ENCODE data around the gene VWA5B1.

The VWA5B1 gene, protein sequence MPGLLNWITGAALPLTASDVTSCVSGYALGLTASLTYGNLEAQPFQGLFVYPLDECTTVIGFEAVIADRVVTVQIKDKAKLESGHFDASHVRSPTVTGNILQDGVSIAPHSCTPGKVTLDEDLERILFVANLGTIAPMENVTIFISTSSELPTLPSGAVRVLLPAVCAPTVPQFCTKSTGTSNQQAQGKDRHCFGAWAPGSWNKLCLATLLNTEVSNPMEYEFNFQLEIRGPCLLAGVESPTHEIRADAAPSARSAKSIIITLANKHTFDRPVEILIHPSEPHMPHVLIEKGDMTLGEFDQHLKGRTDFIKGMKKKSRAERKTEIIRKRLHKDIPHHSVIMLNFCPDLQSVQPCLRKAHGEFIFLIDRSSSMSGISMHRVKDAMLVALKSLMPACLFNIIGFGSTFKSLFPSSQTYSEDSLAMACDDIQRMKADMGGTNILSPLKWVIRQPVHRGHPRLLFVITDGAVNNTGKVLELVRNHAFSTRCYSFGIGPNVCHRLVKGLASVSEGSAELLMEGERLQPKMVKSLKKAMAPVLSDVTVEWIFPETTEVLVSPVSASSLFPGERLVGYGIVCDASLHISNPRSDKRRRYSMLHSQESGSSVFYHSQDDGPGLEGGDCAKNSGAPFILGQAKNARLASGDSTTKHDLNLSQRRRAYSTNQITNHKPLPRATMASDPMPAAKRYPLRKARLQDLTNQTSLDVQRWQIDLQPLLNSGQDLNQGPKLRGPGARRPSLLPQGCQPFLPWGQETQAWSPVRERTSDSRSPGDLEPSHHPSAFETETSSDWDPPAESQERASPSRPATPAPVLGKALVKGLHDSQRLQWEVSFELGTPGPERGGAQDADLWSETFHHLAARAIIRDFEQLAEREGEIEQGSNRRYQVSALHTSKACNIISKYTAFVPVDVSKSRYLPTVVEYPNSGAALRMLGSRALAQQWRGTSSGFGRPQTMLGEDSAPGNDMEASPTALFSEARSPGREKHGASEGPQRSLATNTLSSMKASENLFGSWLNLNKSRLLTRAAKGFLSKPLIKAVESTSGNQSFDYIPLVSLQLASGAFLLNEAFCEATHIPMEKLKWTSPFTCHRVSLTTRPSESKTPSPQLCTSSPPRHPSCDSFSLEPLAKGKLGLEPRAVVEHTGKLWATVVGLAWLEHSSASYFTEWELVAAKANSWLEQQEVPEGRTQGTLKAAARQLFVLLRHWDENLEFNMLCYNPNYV

DNA sequence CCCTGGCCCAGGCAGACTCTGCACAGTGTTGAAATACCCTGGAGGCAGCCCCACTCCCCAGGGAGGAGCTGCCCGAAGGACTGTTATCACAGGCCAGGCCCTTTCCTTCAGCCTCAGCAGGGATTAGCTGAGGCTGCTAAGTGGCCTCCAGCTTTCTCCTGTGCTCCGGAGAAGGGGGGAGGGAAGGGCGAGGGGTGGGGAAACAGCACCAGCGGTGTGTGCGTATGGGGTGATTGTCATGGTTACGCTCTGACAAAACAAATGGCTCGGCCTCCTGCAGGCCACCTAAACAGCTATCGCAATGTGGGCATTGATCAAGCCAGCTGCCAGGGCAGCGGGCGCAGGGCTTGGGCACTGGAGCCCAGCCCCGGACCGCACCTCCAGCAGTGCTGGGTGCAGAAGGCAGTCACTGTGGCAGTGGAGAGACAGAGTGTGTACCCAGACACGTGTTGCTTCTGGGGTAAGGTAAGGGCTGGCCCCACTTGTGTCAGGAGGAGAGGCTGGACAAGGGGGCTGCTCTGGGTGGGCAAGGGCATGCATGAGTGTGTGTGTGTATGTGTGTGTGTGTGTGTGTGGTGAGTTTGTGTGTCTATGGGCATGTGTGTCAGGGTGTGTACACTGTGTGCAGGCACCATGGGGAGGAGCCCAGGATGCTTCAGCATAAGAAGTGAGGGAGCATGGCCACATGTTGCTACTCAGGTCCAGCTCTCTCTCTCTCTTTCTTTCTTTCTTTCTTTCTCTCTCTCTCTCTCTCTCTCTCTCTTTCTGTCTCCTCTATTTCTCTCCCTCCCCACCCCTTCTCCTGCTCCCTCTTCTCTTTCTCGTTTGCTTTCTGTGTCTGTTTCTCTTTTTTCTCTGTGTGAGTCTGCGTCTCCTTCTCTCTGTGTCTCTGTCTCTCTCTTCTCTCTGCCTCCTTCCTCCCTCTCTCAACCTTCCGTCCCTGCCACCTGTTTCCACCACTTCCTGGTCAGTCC is at the start of gene VWA5B1:
Gene VWA5B1 (plus strand): TSS at position 252 of the 974 bp plus-strand sequence. CDS start 19,727 bp downstream, outside the sequence.
- in situ Hi-C loops (cut with HindIII; ENCODE audit: low pct_unique_long_range_greater_than_20kb, low sequenced_read_pairs): no loop called here
- no peak for DNase-seq (ENCODE audit: low read depth in 1 of 2, low spot score in 1 of 2)
- no peak for TF ChIP-seq JUND (IDR thresholded peaks at IDR 0.05; ENCODE audit: low read depth)

DNA sequence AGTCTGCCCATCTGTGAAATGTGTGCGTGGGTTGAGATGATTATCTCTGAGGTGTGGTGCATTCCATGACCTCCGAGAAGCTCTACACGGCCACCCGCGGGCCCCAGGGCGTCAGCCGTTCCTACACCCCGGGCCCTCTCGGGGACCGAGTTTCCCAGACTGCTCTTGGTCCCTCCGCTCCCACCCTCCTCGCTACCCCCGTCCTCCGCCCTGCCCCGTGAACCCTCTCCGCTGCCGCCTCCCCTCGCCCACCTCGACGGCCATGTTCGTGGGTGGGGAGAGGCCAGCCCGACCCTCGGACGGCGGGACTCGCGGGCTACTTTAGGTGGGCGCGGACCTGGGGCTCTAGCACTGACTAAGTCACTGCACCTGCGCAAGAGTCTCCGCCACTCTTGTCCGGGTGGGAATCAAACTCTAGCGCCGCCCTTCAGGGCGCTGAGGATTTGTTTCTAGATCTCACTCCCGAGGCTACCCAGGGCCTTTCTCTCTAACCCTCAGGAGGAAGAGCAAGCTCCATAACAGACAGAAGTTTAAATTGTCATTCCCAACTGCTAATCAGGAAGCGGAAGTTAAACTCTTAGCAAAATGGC is 47.7 kb upstream of the VWA5B1 start:
- DNase-seq (ENCODE audit: low read depth in 1 of 2, low spot score in 1 of 2): no peak
- TF ChIP-seq JUND (IDR thresholded peaks at IDR 0.05; ENCODE audit: low read depth): no peak
- in situ Hi-C loops (cut with HindIII; ENCODE audit: low pct_unique_long_range_greater_than_20kb, low sequenced_read_pairs): no loop called here

DNA sequence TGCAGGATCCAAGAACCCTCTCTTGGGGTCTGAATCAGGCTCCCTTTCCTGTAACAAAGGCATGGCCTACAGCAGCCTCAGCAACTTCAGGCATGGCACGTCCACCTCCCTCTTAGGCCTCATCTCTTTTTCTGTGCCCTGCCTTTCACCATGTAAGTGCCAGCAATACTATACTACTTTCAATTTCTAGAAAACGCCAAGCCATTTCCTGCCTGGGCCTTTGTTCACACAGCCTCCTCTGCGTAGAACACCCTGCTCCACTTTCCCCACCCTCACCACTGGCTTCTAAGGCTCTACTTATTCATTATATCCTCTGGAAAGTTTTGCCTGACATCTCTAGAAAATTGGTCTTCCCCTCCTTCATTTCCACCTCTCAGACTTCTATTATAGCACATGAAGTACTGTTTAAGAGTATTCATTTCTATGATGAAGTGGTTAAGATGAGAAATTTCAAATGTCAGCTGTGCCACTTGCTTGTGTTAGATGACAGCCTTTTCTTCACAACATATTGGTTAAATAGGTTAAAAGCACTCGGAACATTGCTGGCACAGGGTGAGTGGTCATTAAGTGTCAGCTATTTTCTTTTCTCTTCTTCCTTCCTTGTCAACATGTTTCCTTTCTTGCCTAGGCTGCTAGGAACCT is 41.6 kb upstream of the VWA5B1 start:
- DNase-seq (ENCODE audit: low read depth in 1 of 2, low spot score in 1 of 2): no peak
- no peak for TF ChIP-seq JUND (IDR thresholded peaks at IDR 0.05; ENCODE audit: low read depth)
- in situ Hi-C loops (cut with HindIII; ENCODE audit: low pct_unique_long_range_greater_than_20kb, low sequenced_read_pairs): no loop called here

DNA sequence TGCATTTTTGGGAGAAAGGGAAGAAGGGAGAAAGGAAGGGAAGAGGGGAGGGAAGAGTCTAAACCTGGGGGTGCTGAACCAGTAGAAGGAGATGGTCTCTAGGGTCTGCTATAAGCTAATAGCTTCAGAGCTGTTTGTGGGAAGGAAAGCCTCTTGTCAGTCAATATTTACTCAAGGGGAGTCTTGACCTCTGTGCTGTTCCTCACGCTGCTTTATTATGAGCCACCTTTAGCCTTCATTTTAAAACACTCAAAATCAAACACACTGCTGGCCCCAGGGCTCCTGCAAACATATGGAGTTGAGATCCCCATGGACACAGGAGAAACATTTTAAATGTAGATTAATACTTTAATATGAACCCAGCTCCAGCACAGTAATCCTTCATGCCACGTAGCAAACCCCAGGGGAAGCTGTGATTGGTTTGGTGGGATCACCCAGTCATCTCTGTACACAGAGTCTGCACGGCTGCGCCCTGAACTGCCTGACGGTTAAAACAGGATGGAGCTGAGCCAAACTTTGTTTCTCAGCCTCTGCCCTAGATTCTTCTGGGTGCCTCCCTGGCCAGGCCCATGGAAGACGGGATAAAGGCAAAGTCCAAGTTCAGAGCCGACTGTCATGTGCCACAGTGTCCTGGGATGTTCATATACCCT is 40.2 kb upstream of the VWA5B1 start:
- in situ Hi-C loops (cut with HindIII; ENCODE audit: low pct_unique_long_range_greater_than_20kb, low sequenced_read_pairs): no loop called here
- DNase-seq (ENCODE audit: low read depth in 1 of 2, low spot score in 1 of 2): peak in 1 of 2 experiments; percentile 46
- TF ChIP-seq JUND (IDR thresholded peaks at IDR 0.05; ENCODE audit: low read depth): no peak

DNA sequence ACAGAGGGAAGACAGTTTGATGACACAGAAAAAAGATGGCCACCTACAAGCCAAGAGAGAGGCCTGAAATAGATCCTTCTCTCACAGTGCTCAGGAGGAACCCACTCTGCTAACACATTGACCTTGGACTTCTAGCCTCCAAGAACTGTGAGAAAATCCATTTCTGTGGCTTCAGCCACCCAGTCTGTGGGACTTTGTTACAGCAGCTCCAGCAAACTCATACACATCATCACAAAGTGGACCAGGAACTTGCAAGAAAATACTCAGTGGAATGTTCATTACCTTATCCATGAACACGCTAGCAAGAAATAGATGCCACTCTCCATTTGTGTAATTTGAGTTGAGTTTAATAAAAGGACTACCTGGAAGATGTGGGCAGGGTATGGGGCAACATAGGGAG is 38.1 kb upstream of the VWA5B1 start:
- no peak for DNase-seq (ENCODE audit: low read depth in 1 of 2, low spot score in 1 of 2)
- TF ChIP-seq JUND (IDR thresholded peaks at IDR 0.05; ENCODE audit: low read depth): no peak
- in situ Hi-C loops (cut with HindIII; ENCODE audit: low pct_unique_long_range_greater_than_20kb, low sequenced_read_pairs): no loop called here

DNA sequence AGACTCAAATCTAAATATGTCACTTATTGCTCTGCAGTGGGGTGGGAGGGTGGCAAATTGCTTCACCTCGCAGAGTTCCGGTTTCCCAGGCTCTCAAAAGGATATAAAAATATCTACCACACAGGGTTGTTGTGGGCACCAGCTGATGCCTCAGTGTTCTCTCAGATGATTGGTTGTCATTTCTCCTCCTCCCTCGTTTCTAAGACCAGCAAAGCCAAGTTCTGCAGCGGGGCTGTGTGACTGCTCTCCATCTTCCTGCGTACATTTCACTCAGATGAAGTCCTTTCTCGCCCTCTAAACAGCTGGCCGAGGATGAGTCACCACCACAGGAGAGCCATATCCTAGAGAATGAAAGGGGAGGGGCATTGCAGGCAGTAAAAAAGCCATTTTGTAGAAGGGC is 35.0 kb upstream of the VWA5B1 start:
- TF ChIP-seq JUND (IDR thresholded peaks at IDR 0.05; ENCODE audit: low read depth): no peak
- in situ Hi-C loops (cut with HindIII; ENCODE audit: low pct_unique_long_range_greater_than_20kb, low sequenced_read_pairs): no loop called here
- DNase-seq (ENCODE audit: low read depth in 1 of 2, low spot score in 1 of 2): no peak

DNA sequence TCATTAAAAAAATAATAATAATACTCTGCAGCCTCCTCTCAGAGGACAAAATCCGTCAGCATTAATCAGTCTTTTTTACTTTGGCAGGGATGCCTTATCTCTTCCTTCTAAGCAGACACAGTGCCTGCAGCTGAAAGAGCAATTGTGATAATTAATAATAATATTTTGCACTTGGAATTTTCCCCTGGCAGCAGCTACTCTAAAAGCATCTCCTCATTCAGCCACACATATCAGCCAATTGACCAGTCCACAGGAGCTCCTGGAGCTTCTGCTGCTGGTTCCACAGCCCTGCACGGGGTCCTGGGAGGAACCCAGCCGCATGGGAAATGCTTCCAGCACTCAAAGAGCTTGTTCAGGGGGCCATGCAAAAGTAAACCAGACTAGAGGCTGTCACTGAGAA is 31.0 kb upstream of the VWA5B1 start:
- no peak for TF ChIP-seq JUND (IDR thresholded peaks at IDR 0.05; ENCODE audit: low read depth)
- in situ Hi-C loops (cut with HindIII; ENCODE audit: low pct_unique_long_range_greater_than_20kb, low sequenced_read_pairs): no loop called here
- no peak for DNase-seq (ENCODE audit: low read depth in 1 of 2, low spot score in 1 of 2)

DNA sequence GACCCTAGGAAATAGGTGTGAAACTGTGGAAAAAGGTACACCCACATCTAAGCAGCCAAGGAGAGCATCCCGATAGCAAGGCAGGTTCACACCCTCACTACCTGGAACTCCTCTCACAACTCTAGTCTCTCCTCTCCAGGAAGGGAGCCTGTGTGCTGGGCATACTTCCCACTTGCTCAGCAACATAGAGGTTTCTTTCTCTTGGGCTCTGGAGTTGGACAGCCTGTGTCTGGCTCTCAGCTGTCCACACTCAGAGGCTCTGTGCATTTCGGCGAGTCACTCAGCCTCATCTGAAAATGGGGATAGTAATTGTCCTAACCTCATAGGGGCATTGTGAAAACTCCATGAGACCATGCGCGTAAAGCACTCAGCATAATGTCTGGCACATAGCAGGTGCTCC is 29.6 kb upstream of the VWA5B1 start:
- no peak for DNase-seq (ENCODE audit: low read depth in 1 of 2, low spot score in 1 of 2)
- in situ Hi-C loops (cut with HindIII; ENCODE audit: low pct_unique_long_range_greater_than_20kb, low sequenced_read_pairs): no loop called here
- no peak for TF ChIP-seq JUND (IDR thresholded peaks at IDR 0.05; ENCODE audit: low read depth)

DNA sequence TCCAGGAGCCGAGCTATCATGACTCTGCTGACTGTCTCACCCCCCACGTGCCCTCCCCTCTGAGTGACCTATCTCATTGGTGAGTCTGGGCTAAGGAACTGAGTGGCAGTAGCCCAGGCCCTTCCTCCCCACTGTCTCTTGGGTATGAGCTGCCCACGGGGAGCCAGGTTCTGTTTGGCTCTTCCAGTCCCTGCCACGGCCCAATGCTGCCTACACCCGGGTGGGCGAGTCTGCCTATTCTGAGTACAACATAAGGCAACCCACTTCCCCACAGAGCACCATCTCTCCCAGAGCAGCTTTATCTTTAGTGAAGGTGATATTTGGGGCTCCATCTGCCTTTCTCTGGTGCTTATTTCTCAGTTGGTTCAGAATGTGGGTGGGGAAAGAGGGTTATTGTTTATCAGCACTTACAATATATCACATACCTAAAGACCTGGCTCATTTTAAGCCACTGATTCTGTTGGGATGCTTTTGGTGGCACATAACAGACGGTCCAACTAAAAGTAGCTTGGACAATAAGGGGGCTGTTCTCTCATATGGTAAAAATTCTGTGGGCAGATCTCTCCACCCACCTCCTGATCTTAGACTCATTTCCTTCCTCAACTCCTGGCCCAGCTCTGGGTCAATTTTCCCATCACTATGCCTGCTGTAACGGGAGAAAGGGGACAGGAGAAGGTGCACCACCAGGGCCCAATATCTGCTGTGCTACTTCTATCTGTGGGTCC is 27.7 kb upstream of the VWA5B1 start:
- in situ Hi-C loops (cut with HindIII; ENCODE audit: low pct_unique_long_range_greater_than_20kb, low sequenced_read_pairs): no loop called here
- no peak for DNase-seq (ENCODE audit: low read depth in 1 of 2, low spot score in 1 of 2)
- no peak for TF ChIP-seq JUND (IDR thresholded peaks at IDR 0.05; ENCODE audit: low read depth)

DNA sequence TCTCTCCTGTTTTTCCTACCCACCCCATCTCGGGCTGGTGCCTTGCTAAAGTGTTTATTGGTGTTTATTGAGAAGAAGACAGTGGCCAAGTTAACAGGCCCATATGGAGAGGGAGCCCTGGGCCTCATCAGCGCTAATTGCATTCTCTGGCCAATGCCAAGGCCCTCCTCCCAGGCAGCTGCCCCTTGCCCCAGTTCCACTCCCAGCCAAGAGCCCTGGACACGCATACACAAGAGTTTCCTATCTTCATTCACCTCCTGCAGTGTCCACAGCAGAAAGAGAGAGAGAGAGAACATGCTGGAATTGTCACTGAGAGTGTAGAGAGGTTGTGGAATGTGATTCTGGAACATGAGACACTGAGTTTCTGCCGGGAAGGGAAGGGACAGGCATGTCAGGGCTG is 25.4 kb upstream of the VWA5B1 start:
- in situ Hi-C loops (cut with HindIII; ENCODE audit: low pct_unique_long_range_greater_than_20kb, low sequenced_read_pairs): no loop called here
- no peak for DNase-seq (ENCODE audit: low read depth in 1 of 2, low spot score in 1 of 2)
- TF ChIP-seq JUND (IDR thresholded peaks at IDR 0.05; ENCODE audit: low read depth): no peak

All from T47D (cell line).